ENCODE measurements around the gene RUNX2. TPM values are rescaled to one million over a fixed set of nuclear protein-coding genes. Genes with fewer than 3 reads are reported as not detected.

The RUNX2 gene
- total RNA-seq, 1 donor from 2014 or later = 0.09 TPM

- no peak overlapping the region for H2AFZ ChIP-seq (replicated peaks)
- no peaks in the 10 kb centered on the region for H3K4me1 ChIP-seq
- H3K9ac ChIP-seq = no peak overlapping the region
- H3K4me1 Mint-ChIP-seq = no peaks in the 10 kb centered on the region
- H3K9me3 ChIP-seq (ENCODE audit: low read depth) = no peaks in the 10 kb centered on the region
- no peak overlapping the region for H3K4me2 ChIP-seq
- no peak overlapping the region for H3K4me3 ChIP-seq
- H3K4me3 Mint-ChIP-seq = no peak overlapping the region
- H4K20me1 ChIP-seq (ENCODE audit: low read depth) = no peaks in the 10 kb centered on the region
- H3K79me2 ChIP-seq (ENCODE audit: low read depth) = no peaks in the 10 kb centered on the region
- TF ChIP-seq EZH2 (IDR thresholded peaks at IDR 0.05) (no peak), EZH2phosphoT487 (IDR thresholded peaks at IDR 0.05) (no peak), CTCF (IDR thresholded peaks at IDR 0.05) (no peak)
- H3K36me3 Mint-ChIP-seq = no peaks in the 10 kb centered on the region
- peaks cover 3% of the 10 kb centered on the region for H3K9me3 Mint-ChIP-seq
- H3K27ac ChIP-seq = no peak overlapping the region
- H3K36me3 ChIP-seq = no peaks in the 10 kb centered on the region
- peaks cover 5% of the 10 kb centered on the region for H3K27me3 Mint-ChIP-seq (ENCODE audit: insufficient read depth, low read depth)
- no peaks in the 10 kb centered on the region for H3F3A ChIP-seq (ENCODE audit: low read depth)
- no peaks in the 10 kb centered on the region for H3K27me3 ChIP-seq
- no peak for DNase-seq (ENCODE audit: low spot score)
- no peak overlapping the region for H3K27ac Mint-ChIP-seq
These were observed 360.1 kb downstream of the RUNX2 start for GRCh38 chr6:45688180-45688579.

- Histone ChIP-seq H3F3A (ENCODE audit: low read depth) (no peaks in the 10 kb centered on the region), H3K79me2 (ENCODE audit: low read depth) (no peaks in the 10 kb centered on the region), H3K4me1 (no peaks in the 10 kb centered on the region), H3K9ac (no peak overlapping the region), H3K9me3 (ENCODE audit: low read depth) (no peaks in the 10 kb centered on the region), H3K27me3 (no peaks in the 10 kb centered on the region), H3K4me2 (no peak overlapping the region), H3K4me3 (no peak overlapping the region), H3K36me3 (no peaks in the 10 kb centered on the region), H2AFZ (replicated peaks) (no peak overlapping the region), H4K20me1 (ENCODE audit: low read depth) (no peaks in the 10 kb centered on the region), H3K27ac (no peak overlapping the region)
- no peak overlapping the region for H3K27ac Mint-ChIP-seq
- no peaks in the 10 kb centered on the region for H3K4me1 Mint-ChIP-seq
- TF ChIP-seq CTCF (IDR thresholded peaks at IDR 0.05) = no peak
- TF ChIP-seq EZH2 (IDR thresholded peaks at IDR 0.05) = no peak
- TF ChIP-seq EZH2phosphoT487 (IDR thresholded peaks at IDR 0.05) = no peak
- DNase-seq (ENCODE audit: low spot score) = no peak
- peaks cover 6% of the 10 kb centered on the region for H3K9me3 Mint-ChIP-seq
- no peak overlapping the region for H3K4me3 Mint-ChIP-seq
- H3K27me3 Mint-ChIP-seq (ENCODE audit: insufficient read depth, low read depth) = peaks cover 8% of the 10 kb centered on the region
- H3K36me3 Mint-ChIP-seq = no peaks in the 10 kb centered on the region
These were observed 361.9 kb downstream of the RUNX2 start for GRCh38 chr6:45689926-45690615.

- no peak for DNase-seq (ENCODE audit: low spot score)
- no peak overlapping the region for H3K27ac ChIP-seq
- no peaks in the 10 kb centered on the region for H3K79me2 ChIP-seq (ENCODE audit: low read depth)
- TF ChIP-seq EZH2 (IDR thresholded peaks at IDR 0.05) = no peak
- TF ChIP-seq EZH2phosphoT487 (IDR thresholded peaks at IDR 0.05) = no peak
- no peak for TF ChIP-seq CTCF (IDR thresholded peaks at IDR 0.05)
- H3K36me3 ChIP-seq = no peaks in the 10 kb centered on the region
- H3K4me2 ChIP-seq = no peak overlapping the region
- Mint-ChIP-seq H3K36me3 (no peaks in the 10 kb centered on the region), H3K27ac (no peak overlapping the region), H3K9me3 (peaks cover 6% of the 10 kb centered on the region), H3K4me1 (no peaks in the 10 kb centered on the region), H3K27me3 (ENCODE audit: insufficient read depth, low read depth) (peaks cover 8% of the 10 kb centered on the region), H3K4me3 (no peak overlapping the region)
- no peak overlapping the region for H3K4me3 ChIP-seq
- no peaks in the 10 kb centered on the region for H3F3A ChIP-seq (ENCODE audit: low read depth)
- no peaks in the 10 kb centered on the region for H3K27me3 ChIP-seq
- no peak overlapping the region for H3K9ac ChIP-seq
- H4K20me1 ChIP-seq (ENCODE audit: low read depth) = no peaks in the 10 kb centered on the region
- no peak overlapping the region for H2AFZ ChIP-seq (replicated peaks)
- H3K9me3 ChIP-seq (ENCODE audit: low read depth) = no peaks in the 10 kb centered on the region
- H3K4me1 ChIP-seq = no peaks in the 10 kb centered on the region
These were observed 362.7 kb downstream of the RUNX2 start for GRCh38 chr6:45690846-45691245.
